K562 (cell line): ENCODE data around the gene TSEN34. TPM values are rescaled to one million over a fixed set of nuclear protein-coding genes. Genes with fewer than 3 reads are reported as not detected.

Experiments
- ATF4 ChIP-seq: fragments of 450-650 bp; formaldehyde crosslinking; IDR thresholded peaks from 2 replicates; pipeline ENCODE4 v1.4.0; 2022; ENCODE audit warnings: mild to moderate bottlenecking, moderate library complexity
- CBX8 ChIP-seq: fragments of 200-600 bp; sonication (generic); IDR thresholded peaks from 2 replicates; pipeline ENCODE4 v1.6.1; 2012; ENCODE audit warnings: borderline replicate concordance, mixed run types, low read depth, mild to moderate bottlenecking, moderate library complexity, mixed read lengths, low read length, control low read depth, inconsistent platforms; ENCODE audit not compliant: poor library complexity, severe bottlenecking; ENCODE audit errors: extremely low read depth
- E2F8 ChIP-seq: fragments of 450-650 bp; IDR thresholded peaks from 2 replicates; pipeline ENCODE4 v1.7.1; 2018; ENCODE audit warnings: mild to moderate bottlenecking, low read depth; ENCODE audit not compliant: partially characterized antibody
- ELF2 ChIP-seq: fragments of 250-450 bp; sonication (Bioruptor Pico); IDR thresholded peaks from 2 replicates; pipeline ENCODE4 v1.5.0; 2021; ENCODE audit warnings: mild to moderate bottlenecking
- ELK1 ChIP-seq: sonication (generic); formaldehyde crosslinking; IDR thresholded peaks from 2 replicates; pipeline ENCODE4 v1.8.1; 2022; ENCODE audit warnings: missing genetic modification reagents
- ESRRA ChIP-seq: fragments of 450-650 bp; IDR thresholded peaks from 2 replicates; pipeline ENCODE4 v1.6.1; 2014; ENCODE audit warnings: low read depth, mild to moderate bottlenecking, moderate library complexity, borderline replicate concordance
- HES1 ChIP-seq: fragments of 450-650 bp; IDR thresholded peaks from 2 replicates; pipeline ENCODE4 v1.6.1; 2016; ENCODE audit warnings: low read depth, mild to moderate bottlenecking, moderate library complexity
- HOXB6 ChIP-seq: fragments of 250-450 bp; sonication (Bioruptor Pico); IDR thresholded peaks from 2 replicates; pipeline ENCODE4 v1.5.1; 2022; ENCODE audit warnings: mild to moderate bottlenecking, borderline replicate concordance
- NEUROD1 ChIP-seq: fragments of 150-350 bp; IDR thresholded peaks from 2 replicates; pipeline ENCODE4 v1.6.1; 2014; ENCODE audit warnings: borderline replicate concordance, low read length, low read depth; ENCODE audit not compliant: partially characterized antibody
- POLR3G ChIP-seq: IDR thresholded peaks from 2 replicates; pipeline ENCODE4 v1.6.1; 2011; ENCODE audit not compliant: insufficient read length, insufficient replicate concordance; ENCODE audit errors: extremely low read depth
- PRDM10 ChIP-seq: fragments of 450-650 bp; IDR thresholded peaks from 2 replicates; pipeline ENCODE4 v1.6.1; 2018; ENCODE audit not compliant: partially characterized antibody
- SMARCA5 ChIP-seq: fragments of 450-650 bp; IDR thresholded peaks from 2 replicates; pipeline ENCODE4 v1.6.1; 2016
- STAG1 ChIP-seq: sonication (generic); formaldehyde crosslinking; IDR thresholded peaks from 2 replicates; pipeline ENCODE4 v1.5.0; 2020; ENCODE audit warnings: missing genetic modification reagents, borderline replicate concordance
- TBP ChIP-seq: optimal IDR thresholded peaks from 2 replicates; pipeline ENCODE3; 2011; ENCODE audit warnings: low read depth, low read length, improper control_type of control experiment
- TEAD1 ChIP-seq, 2 experiments: fragments of 450-650 bp in 1 of 2; sonication (generic) in 1 of 2; formaldehyde crosslinking; IDR thresholded peaks; 2 replicates each; pipeline versions ENCODE4 v1.4.0 to v1.8.0; 2020 to 2022; ENCODE audit warnings: mild to moderate bottlenecking in 2 of 2, missing genetic modification reagents in 1 of 2
- ZNF174 ChIP-seq: fragments of 250-450 bp; sonication (Bioruptor Pico); IDR thresholded peaks from 2 replicates; pipeline ENCODE4 v1.4.0; 2020; ENCODE audit warnings: mild to moderate bottlenecking
- ZNF778 ChIP-seq: fragments of 450-650 bp; formaldehyde crosslinking; IDR thresholded peaks from 2 replicates; pipeline ENCODE4 v1.4.0; 2020; ENCODE audit warnings: mild to moderate bottlenecking, moderate library complexity
- polyA plus RNA-seq, 8 experiments: library from polyadenylated mRNA; depleted of rRNA in 4 of 8; stranded (reverse) in 5 of 8; unstranded in 3 of 8; fragments of >200 nt; fragmentation: Nextera tagmentation in 2 of 8; fragmentation: Illumina TruSeq in 1 of 8; extraction: Ambion mirVana in 2 of 8; extraction: Trizol in 1 of 8; gene quantifications; 2 replicates each; pipeline versions ENCODE4 v1.2.1 to v1.2.3, GENCODE V29; 2011 to 2014; ENCODE audit warnings: inconsistent platforms in 1 of 8, missing spikeins in 1 of 8
- total RNA-seq, 7 experiments: library from RNA; depleted of rRNA in 6 of 7; stranded (reverse); fragments of >200 nt in 6 of 7; fragmentation: Illumina TruSeq in 2 of 7; extraction: Trizol in 2 of 7; gene quantifications; 2 replicates each; pipeline versions ENCODE4 v1.2.1 to v1.2.3, GENCODE V29; 2011 to 2021; ENCODE audit warnings: low replicate concordance in 1 of 7

TSEN34 gene
- total and polyA plus RNA-seq, 9 of the 15 experiments (the other 6 are each of a cell fraction or from before 2014, with no cell fraction given) = 3.1 to 57.6 (median 29.5) TPM

GRCh38 chr19:54189735-54190502 is 1.2 kb upstream of the TSEN34 start (continued):
- TF ChIP-seq HES1 (0 out of 2 replicates have a peak, but pooled peaks have one; percentile 44), STAG1 (CRISPR knock-in tag) (no peak), TEAD1 (CRISPR knock-in tag; IDR thresholded peaks at IDR 0.05) (peak in 1 of 2 experiments; percentile 62; a peak in 1 of 4 replicates), ELF2 (CRISPR knock-in tag) (no peak), NEUROD1 (peak; percentile 32), TBP (no peak), POLR3G (no peak), CBX8 (no peak), E2F8 (peak; percentile 74), HOXB6 (CRISPR knock-in tag) (no peak), ZNF778 (CRISPR knock-in tag) (no peak), ELK1 (no peak), SMARCA5 (peak; percentile 87; the same call in 1 of the 2 replicates), ATF4 (CRISPR knock-in tag) (0 out of 2 replicates have a peak, but pooled peaks have one; percentile 29), PRDM10 (peak; percentile 79), ESRRA (peak; percentile 19; the same call in 1 of the 2 replicates), ZNF174 (CRISPR knock-in tag) (no peak)
